Astrocyte of the spinal cord (primary cell): ENCODE results near the gene SORCS2.

Experiments used
- DNase-seq: peaks from one replicate; pipeline ENCODE4 v3.0.0; 2011; ENCODE audit warnings: low read depth, low spot score
- H3K4me3 ChIP-seq: 2 replicates; pipeline ENCODE4 v1.5.1; 2011; ENCODE audit warnings: low read depth, mild to moderate bottlenecking, low read length, moderate library complexity
- in situ Hi-C: cut with HindIII; loops from 2 replicates; pipeline ENCODE4 v1.10.0; 2017; ENCODE audit warnings: low sequenced_read_pairs
- TF ChIP-seq, protein P1 (sequence below): IDR thresholded peaks from 2 replicates; pipeline ENCODE4 v1.5.1; 2012; ENCODE audit warnings: low read depth, mild to moderate bottlenecking, low read length, inconsistent platforms

SORCS2 gene

GRCh38 chr4:7343081-7343655 is 150.8 kb downstream of the SORCS2 start:
- TF ChIP-seq, protein P1, sequence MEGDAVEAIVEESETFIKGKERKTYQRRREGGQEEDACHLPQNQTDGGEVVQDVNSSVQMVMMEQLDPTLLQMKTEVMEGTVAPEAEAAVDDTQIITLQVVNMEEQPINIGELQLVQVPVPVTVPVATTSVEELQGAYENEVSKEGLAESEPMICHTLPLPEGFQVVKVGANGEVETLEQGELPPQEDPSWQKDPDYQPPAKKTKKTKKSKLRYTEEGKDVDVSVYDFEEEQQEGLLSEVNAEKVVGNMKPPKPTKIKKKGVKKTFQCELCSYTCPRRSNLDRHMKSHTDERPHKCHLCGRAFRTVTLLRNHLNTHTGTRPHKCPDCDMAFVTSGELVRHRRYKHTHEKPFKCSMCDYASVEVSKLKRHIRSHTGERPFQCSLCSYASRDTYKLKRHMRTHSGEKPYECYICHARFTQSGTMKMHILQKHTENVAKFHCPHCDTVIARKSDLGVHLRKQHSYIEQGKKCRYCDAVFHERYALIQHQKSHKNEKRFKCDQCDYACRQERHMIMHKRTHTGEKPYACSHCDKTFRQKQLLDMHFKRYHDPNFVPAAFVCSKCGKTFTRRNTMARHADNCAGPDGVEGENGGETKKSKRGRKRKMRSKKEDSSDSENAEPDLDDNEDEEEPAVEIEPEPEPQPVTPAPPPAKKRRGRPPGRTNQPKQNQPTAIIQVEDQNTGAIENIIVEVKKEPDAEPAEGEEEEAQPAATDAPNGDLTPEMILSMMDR, result no peak
- in situ Hi-C loops, result no loop called here
- no peak for DNase-seq
- H3K4me3 ChIP-seq, result no peak overlapping the region

DNA sequence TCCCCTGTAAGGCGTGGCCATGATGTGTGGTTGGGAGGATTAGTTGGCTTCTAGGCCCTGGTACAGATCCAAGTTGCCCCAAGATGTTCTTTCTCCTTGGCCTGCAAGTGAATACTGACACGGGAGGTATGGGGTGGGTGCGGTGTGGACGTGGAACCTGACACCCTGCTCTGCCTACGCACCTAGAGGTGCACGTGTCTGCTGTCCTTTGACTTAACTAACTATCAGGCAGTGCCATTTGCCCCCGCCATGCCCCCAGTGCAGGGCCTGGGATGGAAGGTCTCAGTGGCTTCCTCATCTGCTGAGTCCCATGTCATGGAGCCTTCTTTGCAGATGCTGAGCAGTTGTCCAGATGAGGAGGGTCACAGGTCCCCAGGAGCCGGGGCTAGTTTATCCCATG is 151.6 kb downstream of the SORCS2 start:
- in situ Hi-C loops, result no loop called here
- no peak for DNase-seq
- H3K4me3 ChIP-seq, result no peak overlapping the region
- TF ChIP-seq, protein P1, result no peak

GRCh38 chr4:7344636-7345155 is 152.4 kb downstream of the SORCS2 start:
- DNase-seq, result no peak
- no peak overlapping the region for H3K4me3 ChIP-seq
- TF ChIP-seq, protein P1, result no peak
- in situ Hi-C loops, result no loop called here

DNA sequence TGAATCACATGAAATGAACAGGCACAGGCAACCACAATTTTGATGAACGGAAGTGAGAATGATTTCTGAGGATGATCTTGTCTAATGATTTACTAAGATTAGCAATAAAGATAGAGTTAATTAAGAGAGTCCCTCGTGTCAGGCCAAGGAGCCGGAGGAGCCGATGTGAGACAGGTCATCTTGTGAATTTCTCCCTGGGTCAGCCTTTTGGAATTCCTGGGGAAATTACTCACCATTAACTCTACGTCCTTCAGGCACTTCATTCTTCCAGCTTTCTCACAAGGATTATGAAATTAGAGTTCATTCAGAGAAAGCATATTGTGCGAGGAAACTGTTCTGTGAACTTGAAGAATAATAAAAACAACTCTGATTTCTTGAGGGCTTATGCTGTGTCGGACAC is 155.6 kb downstream of the SORCS2 start:
- TF ChIP-seq, protein P1, result no peak
- DNase-seq, result no peak
- in situ Hi-C loops, result no loop called here
- H3K4me3 ChIP-seq, result no peak overlapping the region

GRCh38 chr4:7348946-7349900 is 156.9 kb downstream of the SORCS2 start:
- TF ChIP-seq, protein P1, result no peak
- DNase-seq, result no peak
- in situ Hi-C loops, result no loop called here
- H3K4me3 ChIP-seq, result no peak overlapping the region

GRCh38 chr4:7350396-7350795 is 158.1 kb downstream of the SORCS2 start:
- no peak overlapping the region for H3K4me3 ChIP-seq
- in situ Hi-C loops, result no loop called here
- no peak for DNase-seq
- TF ChIP-seq, protein P1, result no peak
